ENCODE results near the gene PI16.

- TF ChIP-seq CTCF (IDR thresholded peaks at IDR 0.05; ENCODE audit: low read depth, low read length, missing input control) (no peak), REST (IDR thresholded peaks at IDR 0.05) (no peak), JUND (IDR thresholded peaks at IDR 0.05) (no peak), ATF3 (IDR thresholded peaks at IDR 0.05) (no peak), EGR1 (IDR thresholded peaks at IDR 0.05; ENCODE audit: low read depth in 2 of 2) (no peak), YY1 (IDR thresholded peaks at IDR 0.05) (no peak), RAD21 (IDR thresholded peaks at IDR 0.05) (no peak), TAF1 (conservative IDR thresholded peaks at IDR 0.05) (no peak), MAX (IDR thresholded peaks at IDR 0.05) (no peak), ZBTB33 (IDR thresholded peaks at IDR 0.05) (no peak), SP1 (IDR thresholded peaks at IDR 0.05) (no peak), FOXA2 (IDR thresholded peaks at IDR 0.05) (no peak), NR2F2 (IDR thresholded peaks at IDR 0.05) (no peak)
These were observed 9.1 kb downstream of the PI16 start for GRCh38 chr6:36963451-36964290.
